Stimulated activated naive CD8-positive, alpha-beta T cell treated with anti-CD3 and anti-CD28 coated beads, Interleukin-15, Interleukin-2, amounts not matched to agents 100 ng/mL and 50 ng/mL, for 24 hours (primary cell): ENCODE data around the gene MPO.

Experiments
- H3K27ac Mint-ChIP-seq: one replicate; pipeline ENCODE4 v1.8.0; 2021; ENCODE audit warnings: mild to moderate bottlenecking, mixed read lengths
- H3K27me3 Mint-ChIP-seq: one replicate; pipeline ENCODE4 v1.8.0; 2021; ENCODE audit warnings: mixed read lengths
- H3K36me3 Mint-ChIP-seq: one replicate; pipeline ENCODE4 v1.8.0; 2021; ENCODE audit warnings: low read depth, mixed read lengths
- H3K4me1 Mint-ChIP-seq: one replicate; pipeline ENCODE4 v1.8.0; 2021; ENCODE audit warnings: low read depth, mixed read lengths
- H3K4me3 Mint-ChIP-seq: one replicate; pipeline ENCODE4 v1.8.0; 2021; ENCODE audit warnings: mild to moderate bottlenecking, mixed read lengths
- H3K9me3 Mint-ChIP-seq: one replicate; pipeline ENCODE4 v1.8.0; 2021; ENCODE audit warnings: mixed read lengths

The MPO gene

GRCh38 chr17:58322581-58323185 lies 41.9 kb upstream of the MPO start:
- H3K4me3 Mint-ChIP-seq: no peak overlapping the region

GRCh38 chr17:58321571-58322525 lies 41.1 kb upstream of the MPO start:
- no peaks in the 10 kb centered on the region for H3K36me3 Mint-ChIP-seq
- H3K4me3 Mint-ChIP-seq: no peak overlapping the region
- H3K27ac Mint-ChIP-seq: peak overlapping the region; percentile 23
- H3K4me1 Mint-ChIP-seq: peaks cover 40% of the 10 kb centered on the region
- H3K27me3 Mint-ChIP-seq: no peaks in the 10 kb centered on the region
- H3K9me3 Mint-ChIP-seq: no peaks in the 10 kb centered on the region

More at GRCh38 chr17:58322581-58323185, 41.9 kb upstream of the MPO start:
- Mint-ChIP-seq H3K9me3 (no peaks in the 10 kb centered on the region), H3K27me3 (no peaks in the 10 kb centered on the region), H3K36me3 (no peaks in the 10 kb centered on the region), H3K27ac (no peak overlapping the region), H3K4me1 (peaks cover 40% of the 10 kb centered on the region)

GRCh38 chr17:58320570-58321323 lies 40.0 kb upstream of the MPO start:
- Mint-ChIP-seq H3K27ac (no peak overlapping the region), H3K4me3 (no peak overlapping the region), H3K4me1 (peaks cover 30% of the 10 kb centered on the region), H3K36me3 (no peaks in the 10 kb centered on the region), H3K9me3 (no peaks in the 10 kb centered on the region), H3K27me3 (no peaks in the 10 kb centered on the region)

- Mint-ChIP-seq H3K4me3 (no peak overlapping the region), H3K27ac (no peak overlapping the region), H3K27me3 (no peaks in the 10 kb centered on the region), H3K9me3 (no peaks in the 10 kb centered on the region), H3K4me1 (peaks cover 24% of the 10 kb centered on the region), H3K36me3 (no peaks in the 10 kb centered on the region)
Observed at GRCh38 chr17:58320163-58320558, 39.4 kb upstream of the MPO start.

GRCh38 chr17:58319173-58320162 lies 38.7 kb upstream of the MPO start:
- no peaks in the 10 kb centered on the region for H3K27me3 Mint-ChIP-seq
- no peak overlapping the region for H3K4me3 Mint-ChIP-seq
- H3K36me3 Mint-ChIP-seq: no peaks in the 10 kb centered on the region
- H3K27ac Mint-ChIP-seq: no peak overlapping the region
- peaks cover 20% of the 10 kb centered on the region for H3K4me1 Mint-ChIP-seq
- no peaks in the 10 kb centered on the region for H3K9me3 Mint-ChIP-seq

GRCh38 chr17:58318627-58319172 lies 38.0 kb upstream of the MPO start:
- Mint-ChIP-seq H3K9me3 (no peaks in the 10 kb centered on the region), H3K27me3 (no peaks in the 10 kb centered on the region), H3K27ac (peak overlapping the region; percentile 65), H3K4me3 (peak overlapping the region; percentile 13), H3K36me3 (no peaks in the 10 kb centered on the region), H3K4me1 (peaks cover 20% of the 10 kb centered on the region)

- Mint-ChIP-seq H3K27me3 (no peaks in the 10 kb centered on the region), H3K4me1 (peaks cover 20% of the 10 kb centered on the region), H3K27ac (peak overlapping the region; percentile 65), H3K9me3 (no peaks in the 10 kb centered on the region), H3K36me3 (no peaks in the 10 kb centered on the region), H3K4me3 (no peak overlapping the region)
Observed at GRCh38 chr17:58318065-58318481, 37.3 kb upstream of the MPO start.

- Mint-ChIP-seq H3K36me3 (no peaks in the 10 kb centered on the region), H3K27me3 (no peaks in the 10 kb centered on the region), H3K27ac (peak overlapping the region; percentile 88), H3K9me3 (no peaks in the 10 kb centered on the region), H3K4me1 (peaks cover 20% of the 10 kb centered on the region), H3K4me3 (peak overlapping the region; percentile 30)
Observed at GRCh38 chr17:58317421-58318064, 36.8 kb upstream of the MPO start.

- H3K9me3 Mint-ChIP-seq: no peaks in the 10 kb centered on the region
- H3K36me3 Mint-ChIP-seq: no peaks in the 10 kb centered on the region
- peaks cover 20% of the 10 kb centered on the region for H3K4me1 Mint-ChIP-seq
- H3K4me3 Mint-ChIP-seq: no peak overlapping the region
- no peak overlapping the region for H3K27ac Mint-ChIP-seq
- H3K27me3 Mint-ChIP-seq: no peaks in the 10 kb centered on the region
Observed at GRCh38 chr17:58316260-58316960, 35.7 kb upstream of the MPO start.

GRCh38 chr17:58315750-58316149 lies 35.0 kb upstream of the MPO start:
- Mint-ChIP-seq H3K4me1 (peaks cover 20% of the 10 kb centered on the region), H3K4me3 (no peak overlapping the region), H3K36me3 (no peaks in the 10 kb centered on the region), H3K9me3 (no peaks in the 10 kb centered on the region), H3K27ac (no peak overlapping the region), H3K27me3 (no peaks in the 10 kb centered on the region)

GRCh38 chr17:58315281-58315711 lies 34.6 kb upstream of the MPO start:
- no peaks in the 10 kb centered on the region for H3K27me3 Mint-ChIP-seq
- H3K27ac Mint-ChIP-seq: no peak overlapping the region
- H3K9me3 Mint-ChIP-seq: no peaks in the 10 kb centered on the region
- no peaks in the 10 kb centered on the region for H3K36me3 Mint-ChIP-seq
- peaks cover 20% of the 10 kb centered on the region for H3K4me1 Mint-ChIP-seq
- H3K4me3 Mint-ChIP-seq: no peak overlapping the region

GRCh38 chr17:58314706-58315015 lies 33.9 kb upstream of the MPO start:
- Mint-ChIP-seq H3K4me1 (peaks cover 20% of the 10 kb centered on the region), H3K4me3 (no peak overlapping the region), H3K27me3 (no peaks in the 10 kb centered on the region), H3K36me3 (no peaks in the 10 kb centered on the region), H3K27ac (no peak overlapping the region), H3K9me3 (no peaks in the 10 kb centered on the region)
